A673 (cell line): Measurements from ENCODE around the gene EFCAB7. TPM values are rescaled to one million over a fixed set of nuclear protein-coding genes. Genes with fewer than 3 reads are reported as not detected.

Experiments used
- BruUV-seq: library from RNA; stranded (reverse); fragments of 400-500 nt; replicated peaks from 2 replicates; lab custom pipeline; 2021; lab: Mats Ljungman, UMichigan
- CTCF ChIA-PET: fragments of 300-600 bp; sonication (Branson Sonifier 250); formaldehyde crosslinking; loops from one replicate; lab custom pipeline; 2022; ENCODE audit warnings: antibody characterized with exemption; lab: Charles Lee
- POLR2A ChIA-PET: fragments of 300-600 bp; sonication (Branson Sonifier 250); formaldehyde crosslinking; loops from one replicate; lab custom pipeline; 2022; ENCODE audit warnings: antibody characterized with exemption; ENCODE audit not compliant: low non-redundant PET; lab: Charles Lee
- DNase-seq: peaks from one replicate; pipeline ENCODE4 v3.0.0-alpha.2; 2015; ENCODE audit warnings: low spot score
- H3K27ac ChIP-seq: fragments of 200-600 bp; sonication (generic); 2 replicates; pipeline ENCODE4 v1.5.1; 2016; ENCODE audit warnings: mixed run types, low read depth, mild to moderate bottlenecking, mixed read lengths, antibody characterized with exemption, low read length; ENCODE audit not compliant: poor library complexity, severe bottlenecking
- H3K27me3 ChIP-seq: fragments of 200-600 bp; sonication (generic); replicated peaks from 2 replicates; pipeline ENCODE4 v1.6.1; 2017; ENCODE audit warnings: mixed run types, low read depth, mild to moderate bottlenecking, mixed read lengths, antibody characterized with exemption, low read length; ENCODE audit not compliant: insufficient read depth, poor library complexity
- H3K36me3 ChIP-seq: fragments of 200-600 bp; sonication (generic); 2 replicates; pipeline ENCODE4 v1.6.1; 2016; ENCODE audit warnings: mixed run types, mild to moderate bottlenecking, mixed read lengths, antibody characterized with exemption, low read length; ENCODE audit not compliant: insufficient read depth, poor library complexity, severe bottlenecking
- H3K4me1 ChIP-seq: fragments of 200-600 bp; sonication (generic); 2 replicates; pipeline ENCODE4 v1.6.1; 2017; ENCODE audit warnings: mixed run types, mild to moderate bottlenecking, mixed read lengths, antibody characterized with exemption, low read length; ENCODE audit not compliant: insufficient read depth, poor library complexity, severe bottlenecking
- H3K4me3 ChIP-seq: fragments of 200-600 bp; sonication (generic); 2 replicates; pipeline ENCODE4 v1.5.1; 2016; ENCODE audit warnings: low read depth, mixed run types, mild to moderate bottlenecking, mixed read lengths, low read length; ENCODE audit not compliant: poor library complexity, severe bottlenecking
- H3K9me3 ChIP-seq: fragments of 200-600 bp; sonication (generic); 2 replicates; pipeline ENCODE4 v1.6.1; 2016; ENCODE audit warnings: mixed run types, low read depth, mild to moderate bottlenecking, mixed read lengths, antibody characterized with exemption, low read length; ENCODE audit not compliant: poor library complexity, severe bottlenecking
- EZH2 ChIP-seq: fragments of 200-600 bp; sonication (generic); IDR thresholded peaks from 2 replicates; pipeline ENCODE4 v1.6.1; 2017; ENCODE audit warnings: borderline replicate concordance, low read depth, mild to moderate bottlenecking, mixed read lengths, antibody characterized with exemption, low read length; ENCODE audit not compliant: poor library complexity, severe bottlenecking
- intact Hi-C: fragments of 100-400 bp; cut with micrococcal nuclease; formaldehyde crosslinking; loops from one replicate; pipeline ENCODE4 v1.10.0; 2022; ENCODE audit not compliant: unreplicated experiment
- total RNA-seq: library from RNA; stranded (reverse); gene quantifications from 2 replicates; pipeline ENCODE4 v1.2.3, GENCODE V29; 2021
- TF ChIP-seq, protein P1 (sequence below): fragments of 300-800, 200-600 bp; sonication (generic); conservative IDR thresholded peaks from 2 replicates; pipeline ENCODE4 v1.5.1; 2017; ENCODE audit warnings: low read depth, mild to moderate bottlenecking, antibody characterized with exemption, low read length, moderate library complexity, mixed read lengths

Gene EFCAB7
- total RNA-seq, 1 experiment from 2014 or later: 21.6 TPM

DNA sequence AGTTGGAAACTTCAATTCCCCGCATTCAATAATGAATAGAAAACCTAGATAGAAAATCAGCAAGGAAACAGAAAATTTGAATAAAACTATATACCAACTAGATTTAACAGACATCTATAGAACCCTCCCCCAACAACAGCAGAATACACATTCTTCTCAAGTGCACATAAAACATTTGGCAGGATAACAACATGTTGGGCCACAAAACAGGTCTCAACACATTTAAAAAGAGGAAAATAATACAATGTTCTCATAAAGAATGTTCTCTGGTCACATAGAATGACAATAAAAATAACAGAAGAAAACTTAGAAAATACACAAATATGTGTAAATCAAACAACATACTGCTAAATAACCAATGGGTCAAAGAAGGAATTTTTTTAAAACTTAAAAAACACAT is 25.2 kb upstream of the EFCAB7 start:
- TF ChIP-seq EZH2: no peak
- TF ChIP-seq, protein P1, sequence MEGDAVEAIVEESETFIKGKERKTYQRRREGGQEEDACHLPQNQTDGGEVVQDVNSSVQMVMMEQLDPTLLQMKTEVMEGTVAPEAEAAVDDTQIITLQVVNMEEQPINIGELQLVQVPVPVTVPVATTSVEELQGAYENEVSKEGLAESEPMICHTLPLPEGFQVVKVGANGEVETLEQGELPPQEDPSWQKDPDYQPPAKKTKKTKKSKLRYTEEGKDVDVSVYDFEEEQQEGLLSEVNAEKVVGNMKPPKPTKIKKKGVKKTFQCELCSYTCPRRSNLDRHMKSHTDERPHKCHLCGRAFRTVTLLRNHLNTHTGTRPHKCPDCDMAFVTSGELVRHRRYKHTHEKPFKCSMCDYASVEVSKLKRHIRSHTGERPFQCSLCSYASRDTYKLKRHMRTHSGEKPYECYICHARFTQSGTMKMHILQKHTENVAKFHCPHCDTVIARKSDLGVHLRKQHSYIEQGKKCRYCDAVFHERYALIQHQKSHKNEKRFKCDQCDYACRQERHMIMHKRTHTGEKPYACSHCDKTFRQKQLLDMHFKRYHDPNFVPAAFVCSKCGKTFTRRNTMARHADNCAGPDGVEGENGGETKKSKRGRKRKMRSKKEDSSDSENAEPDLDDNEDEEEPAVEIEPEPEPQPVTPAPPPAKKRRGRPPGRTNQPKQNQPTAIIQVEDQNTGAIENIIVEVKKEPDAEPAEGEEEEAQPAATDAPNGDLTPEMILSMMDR: no peak
- BruUV-seq: no TSS peak
- Histone ChIP-seq H3K4me3 (no peak overlapping the region), H3K27me3 (no peaks in the 10 kb centered on the region), H3K4me1 (no peaks in the 10 kb centered on the region), H3K36me3 (peaks cover 4% of the 10 kb centered on the region), H3K9me3 (no peaks in the 10 kb centered on the region), H3K27ac (no peak overlapping the region)
- ChIA-PET CTCF (no interaction called here), POLR2A (no interaction called here)
- intact Hi-C loops: no loop called here
- DNase-seq: no peak

DNA sequence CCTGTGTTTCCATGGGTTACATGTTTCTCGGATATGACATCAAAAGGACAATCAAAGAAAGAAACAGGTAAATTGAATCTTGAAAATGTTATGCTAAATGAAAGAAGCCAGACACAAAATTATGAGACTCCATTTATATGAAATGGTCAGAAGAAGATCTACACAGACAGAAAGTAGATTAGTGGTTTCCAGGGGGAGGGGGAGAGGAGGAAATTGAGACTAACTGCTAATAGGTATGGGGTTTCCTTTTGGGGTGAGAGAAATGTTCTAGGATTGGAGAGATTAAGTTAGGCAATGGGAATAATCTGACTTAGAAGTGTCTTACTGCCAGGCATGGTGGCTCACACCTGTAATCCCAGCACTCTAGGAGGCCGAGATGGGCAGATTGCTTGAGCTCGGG is 22.1 kb upstream of the EFCAB7 start:
- no peak for TF ChIP-seq EZH2
- TF ChIP-seq, protein P1: no peak

DNA sequence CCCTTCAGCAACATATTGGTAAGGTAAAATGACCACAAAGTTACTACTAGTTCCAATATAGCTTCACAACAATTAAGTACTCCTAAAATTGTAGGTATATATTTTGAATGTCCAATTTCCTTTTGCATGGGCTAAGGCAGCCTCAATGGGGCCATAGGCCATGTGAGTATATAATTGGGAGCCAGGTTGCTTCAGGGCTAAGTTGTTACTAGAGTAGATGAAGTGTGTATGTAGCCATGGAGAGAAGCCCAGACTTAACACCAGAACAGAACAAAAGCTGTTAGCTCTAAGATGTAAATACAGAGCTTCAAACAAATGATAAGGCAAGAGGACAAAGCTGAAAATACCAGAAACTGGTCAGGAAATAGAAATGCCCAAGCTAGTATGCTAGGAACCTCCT is 16.5 kb upstream of the EFCAB7 start:
- no peak for DNase-seq
- H3K27ac ChIP-seq: no peak overlapping the region
- CTCF ChIA-PET: no interaction called here
- TF ChIP-seq EZH2: no peak
- no peak overlapping the region for H3K4me3 ChIP-seq
- no peaks in the 10 kb centered on the region for H3K9me3 ChIP-seq
- H3K27me3 ChIP-seq: no peaks in the 10 kb centered on the region
- BruUV-seq: no TSS peak
- H3K36me3 ChIP-seq: peaks cover 34% of the 10 kb centered on the region
- intact Hi-C loops: no loop called here
- no peaks in the 10 kb centered on the region for H3K4me1 ChIP-seq
- POLR2A ChIA-PET: no interaction called here

More for the DNA sequence above, 22.1 kb upstream of the EFCAB7 start:
- no peak overlapping the region for H3K4me3 ChIP-seq
- H3K27ac ChIP-seq: no peak overlapping the region
- no peaks in the 10 kb centered on the region for H3K27me3 ChIP-seq
- CTCF ChIA-PET: no interaction called here
- POLR2A ChIA-PET: no interaction called here
- no peaks in the 10 kb centered on the region for H3K9me3 ChIP-seq
- intact Hi-C loops: no loop called here
- BruUV-seq: no TSS peak
- no peak for DNase-seq
- peaks cover 6% of the 10 kb centered on the region for H3K36me3 ChIP-seq
- H3K4me1 ChIP-seq: no peaks in the 10 kb centered on the region

DNA sequence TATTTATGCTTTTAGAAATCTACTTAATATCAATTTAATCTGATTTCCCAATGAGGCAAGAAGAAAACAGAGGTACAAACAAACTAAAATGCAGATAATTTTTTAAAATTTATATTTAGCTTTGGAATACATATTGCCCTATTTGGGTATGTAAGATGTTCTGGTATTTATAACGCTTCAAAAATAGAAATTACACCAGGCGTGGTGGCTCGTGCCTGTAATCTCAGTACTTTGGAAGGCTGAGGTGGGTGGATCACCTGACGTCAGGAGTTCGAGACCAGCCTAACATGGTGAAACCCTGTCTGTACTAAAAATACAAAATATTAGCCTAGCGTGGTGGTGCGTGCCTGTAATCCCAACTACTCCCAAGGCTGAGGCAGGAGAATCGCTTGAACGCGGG is 13.6 kb upstream of the EFCAB7 start:
- DNase-seq: no peak
- no TSS peak for BruUV-seq
- no peak overlapping the region for H3K4me3 ChIP-seq

More for the DNA sequence above, 13.6 kb upstream of the EFCAB7 start:
- Histone ChIP-seq H3K36me3 (peaks cover 34% of the 10 kb centered on the region), H3K9me3 (peaks cover 3% of the 10 kb centered on the region), H3K4me1 (no peaks in the 10 kb centered on the region), H3K27ac (no peak overlapping the region), H3K27me3 (no peaks in the 10 kb centered on the region)
- TF ChIP-seq EZH2: no peak
- TF ChIP-seq, protein P1: no peak
- POLR2A ChIA-PET: no interaction called here
- intact Hi-C loops: no loop called here
- CTCF ChIA-PET: no interaction called here
